CD4-positive, alpha-beta memory T cell (primary cell): Measurements from ENCODE around the gene B4GALT1. TPM values are rescaled to one million over a fixed set of nuclear protein-coding genes. Genes with fewer than 3 reads are reported as not detected.

Experiments used
- CTCF ChIA-PET: fragments of 350-600 bp; sonication (Branson Sonifier 250); formaldehyde crosslinking; loops from one replicate; lab custom pipeline; 2021; ENCODE audit warnings: inconsistent platforms; ENCODE audit not compliant: partially characterized antibody; lab: Charles Lee
- POLR2A ChIA-PET: fragments of 350-600 bp; sonication (Branson Sonifier 250); formaldehyde crosslinking; loops from one replicate; lab custom pipeline; 2021; ENCODE audit not compliant: partially characterized antibody; lab: Charles Lee
- DNase-seq, 5 donors: peaks; one replicate each; pipeline versions ENCODE4 v3.0.0 to v3.0.0-alpha.2; 2020 to 2022; ENCODE audit warnings: mixed read lengths in 1 of 5
- H3K27ac ChIP-seq: one replicate; pipeline ENCODE4 v1.7.0; 2013; ENCODE audit warnings: low read depth, low read length
- H3K27me3 ChIP-seq: 2 replicates; pipeline ENCODE4 v1.7.0; 2013; ENCODE audit warnings: mild to moderate bottlenecking, low read length, moderate library complexity; ENCODE audit not compliant: insufficient read depth
- H3K36me3 ChIP-seq: 2 replicates; pipeline ENCODE4 v1.7.0; 2013; ENCODE audit warnings: mild to moderate bottlenecking, low read length, moderate library complexity; ENCODE audit not compliant: insufficient read depth
- H3K4me1 ChIP-seq: 2 replicates; pipeline ENCODE4 v1.7.0; 2013; ENCODE audit warnings: mild to moderate bottlenecking, low read length, moderate library complexity; ENCODE audit not compliant: insufficient read depth
- H3K4me3 ChIP-seq, 2 donors: one replicate each; pipeline ENCODE4 v1.7.0; 2013; ENCODE audit warnings: low read length in 2 of 2, mild to moderate bottlenecking in 1 of 2
- H3K9me3 ChIP-seq, 2 donors: one replicate each; pipeline ENCODE4 v1.7.0; 2013; ENCODE audit warnings: low read length in 2 of 2, control low read depth in 1 of 2; ENCODE audit not compliant: control insufficient read depth in 1 of 2
- H3K27ac Mint-ChIP-seq, 7 donors: one replicate each; pipeline ENCODE4 v1.8.0; 2020 to 2021; ENCODE audit warnings: mixed read lengths in 7 of 7, mild to moderate bottlenecking in 6 of 7, inconsistent platforms in 3 of 7, moderate library complexity in 3 of 7
- H3K27me3 Mint-ChIP-seq, 2 donors: one replicate each; pipeline ENCODE4 v1.8.0; 2020 to 2021; ENCODE audit warnings: mixed read lengths in 2 of 2
- H3K36me3 Mint-ChIP-seq, 2 donors: one replicate each; pipeline ENCODE4 v1.8.0; 2020 to 2021; ENCODE audit warnings: mixed read lengths in 2 of 2, inconsistent platforms in 1 of 2, mild to moderate bottlenecking in 1 of 2
- H3K4me1 Mint-ChIP-seq, 4 donors: one replicate each; pipeline ENCODE4 v1.8.0; 2020 to 2021; ENCODE audit warnings: mixed read lengths in 4 of 4, mild to moderate bottlenecking in 1 of 4
- H3K4me3 Mint-ChIP-seq, 8 donors: one replicate each; pipeline ENCODE4 v1.8.0; 2020 to 2021; ENCODE audit warnings: mixed read lengths in 8 of 8, mild to moderate bottlenecking in 7 of 8, moderate library complexity in 6 of 8, inconsistent platforms in 3 of 8
- H3K9me3 Mint-ChIP-seq, 8 donors: one replicate each; pipeline ENCODE4 v1.8.0; 2020 to 2021; ENCODE audit warnings: mixed read lengths in 8 of 8, mild to moderate bottlenecking in 5 of 8, inconsistent platforms in 3 of 8, moderate library complexity in 1 of 8
- intact Hi-C: fragments of 100-400 bp; cut with micrococcal nuclease; formaldehyde crosslinking; loops from one replicate; pipeline ENCODE4 v1.15.1; 2023
- polyA plus RNA-seq, 2 donors: library from polyadenylated mRNA; unstranded; fragments of 300-500 nt; fragmentation: Illumina TruSeq; gene quantifications; one replicate each; pipeline ENCODE4 v1.2.3, GENCODE V29; 2021
- total RNA-seq, 2 experiments: library from RNA; stranded (reverse); gene quantifications; one replicate each; pipeline ENCODE4 v1.2.3, GENCODE V29; 2021

The B4GALT1 gene
- total RNA-seq (10 to 100 TPM; 54.1 to 56.0 TPM), polyA plus RNA-seq (10 to 100 TPM; 16.6 to 32.0 TPM)

- H3K4me1 ChIP-seq, result peaks cover 47% of the 10 kb centered on the region
- CTCF ChIA-PET, result interaction anchor here (0.7 to 3.5 kb wide), 14 partner anchors 8 to 91 kb away, joined by 3 to 11 read pairs (median 4); no protein-coding TSS in a partner anchor
Observed at GRCh38 chr9:33167084-33167971, at the start of gene B4GALT1. B4GALT1 (minus strand) TSS chr9:33167336; CDS start chr9:33167169, 167 bp downstream.

GRCh38 chr9:33211695-33212393 is 44.7 kb upstream of the B4GALT1 start:
- H3K27ac Mint-ChIP-seq, result peak overlapping the region in 1 of 7 donors; percentile 6
- CTCF ChIA-PET, result interaction anchor here (1.5 kb wide), 1 partner anchor 14 kb away, joined by 5 read pairs; no protein-coding TSS in a partner anchor

More at GRCh38 chr9:33167084-33167971, at the start of gene B4GALT1:
- H3K36me3 ChIP-seq, result no peaks in the 10 kb centered on the region
- peak within 1 kb of the TSS; percentile 93 for H3K27ac ChIP-seq
- peak within 1 kb of the TSS; percentile 97 to 99 (median 99) for H3K27ac Mint-ChIP-seq
- H3K9me3 Mint-ChIP-seq, result no peaks in the 10 kb centered on the region
- H3K4me1 Mint-ChIP-seq, result peaks cover 42 to 58% (median 54%) of the 10 kb centered on the region in 4 donors
- intact Hi-C loops, result loop anchor here (1.0 to 5.0 kb wide), 10 partner anchors 8 to 1210 kb away; partner anchors contain the start of genes APTX, BAG1, DNAJA1 and MYORG
- H3K9me3 ChIP-seq, result no peaks in the 10 kb centered on the region
- H3K27me3 Mint-ChIP-seq, result no peaks in the 10 kb centered on the region
- peak within 1 kb of the TSS; percentile 90 to 95 (median 92) for H3K4me3 Mint-ChIP-seq
- peaks cover 0 to 17% of the 10 kb centered on the region in 2 donors for H3K36me3 Mint-ChIP-seq
- H3K27me3 ChIP-seq, result no peaks in the 10 kb centered on the region
- peak within 1 kb of the TSS; percentile 56 to 99 for H3K4me3 ChIP-seq
- POLR2A ChIA-PET, result interaction anchor here (0.6 to 14.4 kb wide), 29 partner anchors 9 to 307 kb away, joined by 3 to 376 read pairs (median 5); partner anchors contain the start of genes AQP3, BAG1, CHMP5 and DNAJA1
- peak; percentile 90 to 94 (median 91) for DNase-seq

GRCh38 chr9:33210006-33210715 is 43.0 kb upstream of the B4GALT1 start:
- CTCF ChIA-PET, result interaction anchor here (1.7 kb wide), 1 partner anchor 40 kb away, joined by 3 read pairs; no protein-coding TSS in a partner anchor
- H3K4me3 Mint-ChIP-seq, result no peak overlapping the region
- no peaks in the 10 kb centered on the region for H3K4me1 Mint-ChIP-seq

More at GRCh38 chr9:33211695-33212393, 44.7 kb upstream of the B4GALT1 start:
- H3K9me3 Mint-ChIP-seq, result peaks cover 0 to 1% (median 0%) of the 10 kb centered on the region in 8 donors
- no peaks in the 10 kb centered on the region for H3K9me3 ChIP-seq
- no peak overlapping the region for H3K4me3 ChIP-seq
- DNase-seq, result no peak
- H3K4me1 ChIP-seq, result no peaks in the 10 kb centered on the region
- H3K27ac ChIP-seq, result no peak overlapping the region
- no peaks in the 10 kb centered on the region for H3K36me3 Mint-ChIP-seq
- H3K36me3 ChIP-seq, result no peaks in the 10 kb centered on the region
- POLR2A ChIA-PET, result no interaction called here
- H3K4me3 Mint-ChIP-seq, result no peak overlapping the region
- no peaks in the 10 kb centered on the region for H3K27me3 Mint-ChIP-seq
- intact Hi-C loops, result no loop called here
- H3K4me1 Mint-ChIP-seq, result no peaks in the 10 kb centered on the region
- no peaks in the 10 kb centered on the region for H3K27me3 ChIP-seq

GRCh38 chr9:33209394-33209793 is 42.3 kb upstream of the B4GALT1 start:
- no peaks in the 10 kb centered on the region for H3K36me3 Mint-ChIP-seq
- H3K27ac Mint-ChIP-seq, result no peak overlapping the region
- Histone ChIP-seq H3K9me3 (no peaks in the 10 kb centered on the region), H3K27ac (no peak overlapping the region), H3K27me3 (no peaks in the 10 kb centered on the region), H3K4me3 (no peak overlapping the region), H3K36me3 (no peaks in the 10 kb centered on the region), H3K4me1 (no peaks in the 10 kb centered on the region)
- H3K9me3 Mint-ChIP-seq, result peaks cover 0 to 1% (median 0%) of the 10 kb centered on the region in 8 donors
- intact Hi-C loops, result no loop called here
- POLR2A ChIA-PET, result no interaction called here
- no peak for DNase-seq
- H3K4me3 Mint-ChIP-seq, result no peak overlapping the region
- no peaks in the 10 kb centered on the region for H3K4me1 Mint-ChIP-seq
- CTCF ChIA-PET, result no interaction called here
- H3K27me3 Mint-ChIP-seq, result no peaks in the 10 kb centered on the region

More at GRCh38 chr9:33210006-33210715, 43.0 kb upstream of the B4GALT1 start:
- H3K9me3 ChIP-seq, result no peaks in the 10 kb centered on the region
- H3K9me3 Mint-ChIP-seq, result peaks cover 0 to 1% (median 0%) of the 10 kb centered on the region in 8 donors
- no peak for DNase-seq
- H3K27ac ChIP-seq, result no peak overlapping the region
- intact Hi-C loops, result no loop called here
- no peak overlapping the region for H3K4me3 ChIP-seq
- POLR2A ChIA-PET, result no interaction called here
- H3K36me3 ChIP-seq, result no peaks in the 10 kb centered on the region
- H3K27me3 ChIP-seq, result no peaks in the 10 kb centered on the region
- H3K27me3 Mint-ChIP-seq, result no peaks in the 10 kb centered on the region
- H3K4me1 ChIP-seq, result no peaks in the 10 kb centered on the region
- no peak overlapping the region for H3K27ac Mint-ChIP-seq
- H3K36me3 Mint-ChIP-seq, result no peaks in the 10 kb centered on the region

GRCh38 chr9:33202552-33203201 is 35.5 kb upstream of the B4GALT1 start:
- no peak overlapping the region for H3K4me3 ChIP-seq
- no peaks in the 10 kb centered on the region for H3K27me3 ChIP-seq
- H3K27me3 Mint-ChIP-seq, result peaks cover 0 to 3% of the 10 kb centered on the region in 2 donors
- intact Hi-C loops, result no loop called here
- H3K27ac ChIP-seq, result no peak overlapping the region
- H3K36me3 ChIP-seq, result no peaks in the 10 kb centered on the region
- POLR2A ChIA-PET, result interaction anchor here (1.5 kb wide), 1 partner anchor 35 kb away, joined by 6 read pairs; no protein-coding TSS in a partner anchor
- no peaks in the 10 kb centered on the region for H3K9me3 Mint-ChIP-seq
- peaks cover 4 to 13% (median 5%) of the 10 kb centered on the region in 4 donors for H3K4me1 Mint-ChIP-seq
- DNase-seq, result peak in 4 of 5 donors; percentile 27 to 58 (median 36)
- H3K9me3 ChIP-seq, result no peaks in the 10 kb centered on the region
- peak overlapping the region in 3 of 8 donors; percentile 27 to 57 (median 27) for H3K4me3 Mint-ChIP-seq
- no peaks in the 10 kb centered on the region for H3K4me1 ChIP-seq
- H3K36me3 Mint-ChIP-seq, result no peaks in the 10 kb centered on the region
- CTCF ChIA-PET, result interaction anchor here (0.8 to 1.7 kb wide), 2 partner anchors 10 to 23 kb away, joined by 3 to 4 read pairs; no protein-coding TSS in a partner anchor
- peak overlapping the region in 4 of 7 donors; percentile 39 to 75 (median 64) for H3K27ac Mint-ChIP-seq

- Mint-ChIP-seq H3K9me3 (no peaks in the 10 kb centered on the region), H3K4me3 (no peak overlapping the region), H3K27ac (peak overlapping the region in 3 of 7 donors; percentile 1 to 32 (median 26)), H3K27me3 (peaks cover 0 to 3% of the 10 kb centered on the region in 2 donors), H3K4me1 (peaks cover 4 to 13% (median 5%) of the 10 kb centered on the region in 4 donors), H3K36me3 (no peaks in the 10 kb centered on the region)
- no peaks in the 10 kb centered on the region for H3K36me3 ChIP-seq
- intact Hi-C loops, result no loop called here
- DNase-seq, result no peak
- H3K27me3 ChIP-seq, result no peaks in the 10 kb centered on the region
- H3K4me3 ChIP-seq, result no peak overlapping the region
- CTCF ChIA-PET, result interaction anchor here (1.7 kb wide), 1 partner anchor 9 kb away, joined by 4 read pairs; no protein-coding TSS in a partner anchor
- no peak overlapping the region for H3K27ac ChIP-seq
- no peaks in the 10 kb centered on the region for H3K4me1 ChIP-seq
- no peaks in the 10 kb centered on the region for H3K9me3 ChIP-seq
- POLR2A ChIA-PET, result interaction anchor here (1.5 kb wide), 1 partner anchor 34 kb away, joined by 6 read pairs; no protein-coding TSS in a partner anchor
Observed at GRCh38 chr9:33202018-33202417, 34.9 kb upstream of the B4GALT1 start.
